ENCODE data around the gene LTBR. TPM values are rescaled to one million over a fixed set of nuclear protein-coding genes. Genes with fewer than 3 reads are reported as not detected.

The LTBR gene
- total and polyA plus RNA-seq, 10 of the 15 experiments (the other 5 are each of a cell fraction or from before 2014, with no cell fraction given) = 0.24 to 0.44 TPM; not detected in 8

DNA sequence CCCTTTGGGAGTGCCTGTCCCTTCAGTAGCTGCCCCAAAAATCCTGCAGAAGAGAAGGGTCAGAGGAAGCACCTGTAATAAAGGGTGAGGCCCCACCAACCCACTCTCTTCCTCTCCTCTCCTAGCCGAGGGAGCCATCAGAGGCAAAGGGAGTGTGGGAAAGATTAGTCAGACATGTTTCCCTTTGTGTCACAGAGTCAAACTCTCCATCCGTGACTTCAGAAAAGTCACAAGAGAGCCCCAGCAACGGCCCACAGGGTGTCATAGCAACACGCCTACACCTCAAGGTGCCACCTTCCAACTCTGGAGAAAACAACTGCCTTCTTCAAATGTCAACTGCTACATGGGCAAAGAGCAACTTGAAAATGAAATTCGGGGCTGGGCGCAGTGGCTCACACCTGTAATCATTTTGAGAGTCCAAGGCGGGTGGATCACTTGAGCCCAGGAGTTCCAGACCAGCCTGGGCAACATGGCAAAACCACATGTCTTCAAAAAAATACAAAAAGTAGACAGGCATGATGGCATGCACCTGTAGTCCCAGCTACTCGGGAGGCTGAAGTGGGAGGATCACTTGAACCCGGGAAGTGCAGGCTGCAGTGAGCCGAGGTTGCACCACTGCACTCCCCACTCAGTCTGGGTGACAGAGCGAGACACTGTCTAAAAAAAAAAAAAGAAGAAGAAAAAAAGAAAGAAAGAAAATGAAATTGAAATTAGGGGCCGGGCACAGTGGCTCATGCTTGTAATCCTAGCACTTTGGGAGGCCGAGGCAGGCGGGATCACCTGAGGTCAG is 43.1 kb downstream of the LTBR start (continued):
- TF ChIP-seq, protein P1, sequence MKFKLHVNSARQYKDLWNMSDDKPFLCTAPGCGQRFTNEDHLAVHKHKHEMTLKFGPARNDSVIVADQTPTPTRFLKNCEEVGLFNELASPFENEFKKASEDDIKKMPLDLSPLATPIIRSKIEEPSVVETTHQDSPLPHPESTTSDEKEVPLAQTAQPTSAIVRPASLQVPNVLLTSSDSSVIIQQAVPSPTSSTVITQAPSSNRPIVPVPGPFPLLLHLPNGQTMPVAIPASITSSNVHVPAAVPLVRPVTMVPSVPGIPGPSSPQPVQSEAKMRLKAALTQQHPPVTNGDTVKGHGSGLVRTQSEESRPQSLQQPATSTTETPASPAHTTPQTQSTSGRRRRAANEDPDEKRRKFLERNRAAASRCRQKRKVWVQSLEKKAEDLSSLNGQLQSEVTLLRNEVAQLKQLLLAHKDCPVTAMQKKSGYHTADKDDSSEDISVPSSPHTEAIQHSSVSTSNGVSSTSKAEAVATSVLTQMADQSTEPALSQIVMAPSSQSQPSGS (IDR thresholded peaks at IDR 0.05; ENCODE audit: low read length) = peak; percentile 84
- peak; percentile 85 for TF ChIP-seq MLLT1 (IDR thresholded peaks at IDR 0.05)
- no peak for TF ChIP-seq RCOR1 (conservative IDR thresholded peaks at IDR 0.05; ENCODE audit: low read depth, low read length)
- 0 out of 2 replicates have a peak, but pooled peaks have one; percentile 6 for TF ChIP-seq STAT1 (conservative IDR thresholded peaks at IDR 0.05)
- TF ChIP-seq, protein P2, sequence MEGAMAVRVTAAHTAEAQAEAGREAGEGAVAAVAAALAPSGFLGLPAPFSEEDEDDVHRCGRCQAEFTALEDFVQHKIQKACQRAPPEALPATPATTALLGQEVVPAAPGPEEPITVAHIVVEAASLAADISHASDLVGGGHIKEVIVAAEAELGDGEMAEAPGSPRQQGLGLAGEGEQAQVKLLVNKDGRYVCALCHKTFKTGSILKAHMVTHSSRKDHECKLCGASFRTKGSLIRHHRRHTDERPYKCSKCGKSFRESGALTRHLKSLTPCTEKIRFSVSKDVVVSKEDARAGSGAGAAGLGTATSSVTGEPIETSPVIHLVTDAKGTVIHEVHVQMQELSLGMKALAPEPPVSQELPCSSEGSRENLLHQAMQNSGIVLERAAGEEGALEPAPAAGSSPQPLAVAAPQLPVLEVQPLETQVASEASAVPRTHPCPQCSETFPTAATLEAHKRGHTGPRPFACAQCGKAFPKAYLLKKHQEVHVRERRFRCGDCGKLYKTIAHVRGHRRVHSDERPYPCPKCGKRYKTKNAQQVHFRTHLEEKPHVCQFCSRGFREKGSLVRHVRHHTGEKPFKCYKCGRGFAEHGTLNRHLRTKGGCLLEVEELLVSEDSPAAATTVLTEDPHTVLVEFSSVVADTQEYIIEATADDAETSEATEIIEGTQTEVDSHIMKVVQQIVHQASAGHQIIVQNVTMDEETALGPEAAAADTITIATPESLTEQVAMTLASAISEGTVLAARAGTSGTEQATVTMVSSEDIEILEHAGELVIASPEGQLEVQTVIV (IDR thresholded peaks at IDR 0.05; ENCODE audit: borderline replicate concordance, partially characterized antibody) = no peak
- peak; percentile 94 for TF ChIP-seq NBN (IDR thresholded peaks at IDR 0.05)
- no peak for TF ChIP-seq BRCA1 (IDR thresholded peaks at IDR 0.05; ENCODE audit: low read depth, low read length)
- peak; percentile 88 to 90 for TF ChIP-seq IKZF2 (IDR thresholded peaks at IDR 0.05)
- no peak for TF ChIP-seq ASH2L (IDR thresholded peaks at IDR 0.05; ENCODE audit: borderline replicate concordance, low read depth)
- TF ChIP-seq CHD2 (IDR thresholded peaks at IDR 0.05; ENCODE audit: borderline replicate concordance, low read depth, low read length) = no peak; the same call in 1 of the 2 replicates
- no peak for TF ChIP-seq CHD4 (IDR thresholded peaks at IDR 0.05)
- TF ChIP-seq CTCF (IDR thresholded peaks at IDR 0.05 in 2 of 3, conservative IDR thresholded peaks at IDR 0.05 in 1 of 3; ENCODE audit: control insufficient read depth in 2 of 3, extremely low read depth in 1 of 3, insufficient read depth in 1 of 3, low read depth in 3 of 3, low read length in 3 of 3) = no peak
- TF ChIP-seq ZNF274 (IDR thresholded peaks at IDR 0.05; ENCODE audit: insufficient read depth, insufficient read length) = no peak
- TF ChIP-seq MYB (IDR thresholded peaks at IDR 0.05; ENCODE audit: borderline replicate concordance, low read depth, low read length) = peak; percentile 79; the same call in 1 of the 2 replicates
- no peak for TF ChIP-seq SRF (IDR thresholded peaks at IDR 0.05; ENCODE audit: low read depth in 2 of 2, low read length in 2 of 2)
- peak; percentile 71 for TF ChIP-seq NKRF (conservative IDR thresholded peaks at IDR 0.05)
- no peak for TF ChIP-seq SMC3 (IDR thresholded peaks at IDR 0.05; ENCODE audit: borderline replicate concordance, low read length)
- TF ChIP-seq POLR2AphosphoS2 (IDR thresholded peaks at IDR 0.05; ENCODE audit: low read depth, low read length) = no peak

All from GM12878 (cell line).